ENCODE results near the gene SVOP.
"Not testable (repeated sequence)": the region's sequence is repeated elsewhere in the genome, so short reads cannot be mapped to it uniquely, and the experiment has no call there.

SVOP gene

GRCh38 chr12:109020796-109021380 lies at the start of gene SVOP:
TSS of gene SVOP (minus strand) at chr12:109021068. CDS start at chr12:109020868, 200 bp downstream.
- DNase-seq: peak; percentile 62

GRCh38 chr12:109069307-109070271 lies 48.7 kb upstream of the SVOP start:
- DNase-seq: no peak

- no peak for DNase-seq
Observed at GRCh38 chr12:109065853-109066193, 45.0 kb upstream of the SVOP start.

- no peak for DNase-seq
Observed at GRCh38 chr12:109065154-109065852, 44.4 kb upstream of the SVOP start.

- no peak for DNase-seq
Observed at GRCh38 chr12:109064143-109064542, 43.3 kb upstream of the SVOP start.

GRCh38 chr12:109058773-109059172 lies 37.9 kb upstream of the SVOP start:
- no peak for DNase-seq

GRCh38 chr12:109057376-109057775 lies 36.5 kb upstream of the SVOP start:
- DNase-seq: no peak

- no peak for DNase-seq
Observed at GRCh38 chr12:109056891-109057290, 36.0 kb upstream of the SVOP start.

GRCh38 chr12:109054520-109054919 lies 33.7 kb upstream of the SVOP start:
- no peak for DNase-seq

- DNase-seq: not testable (repeated sequence)
Observed at GRCh38 chr12:109054124-109054513, 33.3 kb upstream of the SVOP start.

- peak; percentile 43 for DNase-seq
Observed at GRCh38 chr12:109053382-109054123, 32.7 kb upstream of the SVOP start.

GRCh38 chr12:109052414-109053323 lies 31.8 kb upstream of the SVOP start, which contains the start of gene USP30:
TSS of gene USP30 (plus strand) at chr12:109052576. CDS start at chr12:109052679, 103 bp downstream.
- DNase-seq: peak; percentile 92

GRCh38 chr12:109052097-109052413 lies 31.2 kb upstream of the SVOP start:
- no peak for DNase-seq

- not testable (repeated sequence) for DNase-seq
Observed at GRCh38 chr12:109049794-109050193, 28.9 kb upstream of the SVOP start.

GRCh38 chr12:109048706-109049105 lies 27.8 kb upstream of the SVOP start:
- not testable (repeated sequence) for DNase-seq

- no peak for DNase-seq
Observed at GRCh38 chr12:109047081-109047805, 26.4 kb upstream of the SVOP start.

- DNase-seq: no peak
Observed at GRCh38 chr12:109044241-109044640, 23.4 kb upstream of the SVOP start.

GRCh38 chr12:109036975-109037374 lies 16.1 kb upstream of the SVOP start:
- DNase-seq: no peak

GRCh38 chr12:109033239-109034196 lies 12.7 kb upstream of the SVOP start:
- DNase-seq: no peak

- no peak for DNase-seq
Observed at GRCh38 chr12:109029411-109029810, 8.5 kb upstream of the SVOP start.
